SJSA1 (cell line): Measurements from ENCODE around the gene SQOR. TPM values are rescaled to one million over a fixed set of nuclear protein-coding genes. Genes with fewer than 3 reads are reported as not detected.

Experiments used
- DNase-seq, 2 experiments: peaks; one replicate each; pipeline ENCODE4 v3.0.0-alpha.2; 2015 to 2020; ENCODE audit warnings: low spot score in 2 of 2, low read depth in 1 of 2
- H3K27ac ChIP-seq: fragments of 250-450 bp; sonication (Bioruptor Pico); 2 replicates; pipeline ENCODE4 v1.5.1; 2020; ENCODE audit warnings: mild to moderate bottlenecking, moderate library complexity
- H3K27me3 ChIP-seq: fragments of 250-450 bp; sonication (Bioruptor Pico); replicated peaks from 2 replicates; pipeline ENCODE4 v1.5.1; 2020; ENCODE audit warnings: mild to moderate bottlenecking, moderate library complexity
- H3K36me3 ChIP-seq: fragments of 250-450 bp; sonication (Bioruptor Pico); 2 replicates; pipeline ENCODE4 v1.5.1; 2020; ENCODE audit warnings: mild to moderate bottlenecking
- H3K4me1 ChIP-seq: fragments of 250-450 bp; sonication (Bioruptor Pico); replicated peaks from 2 replicates; pipeline ENCODE4 v1.6.1; 2021; ENCODE audit warnings: mild to moderate bottlenecking
- H3K4me3 ChIP-seq: fragments of 250-450 bp; sonication (Bioruptor Pico); 2 replicates; pipeline ENCODE4 v1.5.1; 2020; ENCODE audit warnings: mild to moderate bottlenecking
- H3K9me3 ChIP-seq: fragments of 250-450 bp; sonication (Bioruptor Pico); replicated peaks from 2 replicates; pipeline ENCODE4 v1.5.1; 2020; ENCODE audit warnings: mild to moderate bottlenecking
- total RNA-seq: library from RNA; depleted of rRNA; stranded (reverse); fragments of >200 nt; shearing (Covaris generic); gene quantifications from 2 replicates; pipeline ENCODE4 v1.2.3, GENCODE V29; 2014

Gene SQOR
- total RNA-seq, 1 experiment from 2014 or later, result 4.7 TPM

- Histone ChIP-seq H3K27ac (no peak overlapping the region), H3K4me3 (no peak overlapping the region), H3K27me3 (no peaks in the 10 kb centered on the region), H3K36me3 (no peaks in the 10 kb centered on the region), H3K4me1 (no peaks in the 10 kb centered on the region), H3K9me3 (no peaks in the 10 kb centered on the region)
- DNase-seq, result no peak
These were observed 43.8 kb downstream of the SQOR start for GRCh38 chr15:45678459-45679178.

DNA sequence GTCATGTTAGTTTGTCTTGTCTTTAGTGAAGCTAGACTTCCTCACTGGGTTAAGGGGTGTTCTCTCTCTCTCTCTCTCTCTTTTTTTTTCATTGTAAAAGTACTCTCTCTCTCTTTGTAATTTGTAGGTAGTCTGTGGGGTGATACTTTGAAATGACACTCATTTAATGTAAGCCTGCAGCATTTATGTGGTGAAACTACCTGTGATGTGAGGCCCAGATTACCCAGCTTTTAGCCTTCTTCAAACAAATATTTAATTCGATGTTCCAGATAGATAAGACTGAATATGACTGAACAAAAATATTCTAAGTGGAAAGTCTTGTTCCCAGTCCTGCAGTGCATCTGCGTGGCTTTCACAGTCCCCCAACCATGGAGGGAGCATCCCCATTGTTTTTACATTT lies 49.7 kb downstream of the SQOR start:
- H3K27ac ChIP-seq, result no peak overlapping the region
- no peak for DNase-seq
- H3K4me3 ChIP-seq, result no peak overlapping the region
- H3K4me1 ChIP-seq, result no peaks in the 10 kb centered on the region
- no peaks in the 10 kb centered on the region for H3K9me3 ChIP-seq
- no peaks in the 10 kb centered on the region for H3K36me3 ChIP-seq
- H3K27me3 ChIP-seq, result no peaks in the 10 kb centered on the region

GRCh38 chr15:45689616-45690015 lies 54.8 kb downstream of the SQOR start:
- Histone ChIP-seq H3K27ac (no peak overlapping the region), H3K4me3 (no peak overlapping the region), H3K9me3 (no peaks in the 10 kb centered on the region), H3K4me1 (no peaks in the 10 kb centered on the region), H3K27me3 (no peaks in the 10 kb centered on the region), H3K36me3 (no peaks in the 10 kb centered on the region)
- no peak for DNase-seq

- H3K27ac ChIP-seq, result no peak overlapping the region
- H3K36me3 ChIP-seq, result no peaks in the 10 kb centered on the region
- H3K27me3 ChIP-seq, result no peaks in the 10 kb centered on the region
- H3K4me3 ChIP-seq, result no peak overlapping the region
- no peak for DNase-seq
- H3K4me1 ChIP-seq, result no peaks in the 10 kb centered on the region
- H3K9me3 ChIP-seq, result no peaks in the 10 kb centered on the region
These were observed 55.9 kb downstream of the SQOR start for GRCh38 chr15:45690581-45691260.

GRCh38 chr15:45701108-45701507 lies 66.3 kb downstream of the SQOR start:
- no peak overlapping the region for H3K27ac ChIP-seq
- peaks cover 10% of the 10 kb centered on the region for H3K4me1 ChIP-seq
- no peak for DNase-seq
- no peaks in the 10 kb centered on the region for H3K36me3 ChIP-seq
- H3K27me3 ChIP-seq, result 0 out of 2 replicates have a peak, but pooled peaks cover 3% of the 10 kb centered on the region
- H3K9me3 ChIP-seq, result no peaks in the 10 kb centered on the region
- H3K4me3 ChIP-seq, result no peak overlapping the region

DNA sequence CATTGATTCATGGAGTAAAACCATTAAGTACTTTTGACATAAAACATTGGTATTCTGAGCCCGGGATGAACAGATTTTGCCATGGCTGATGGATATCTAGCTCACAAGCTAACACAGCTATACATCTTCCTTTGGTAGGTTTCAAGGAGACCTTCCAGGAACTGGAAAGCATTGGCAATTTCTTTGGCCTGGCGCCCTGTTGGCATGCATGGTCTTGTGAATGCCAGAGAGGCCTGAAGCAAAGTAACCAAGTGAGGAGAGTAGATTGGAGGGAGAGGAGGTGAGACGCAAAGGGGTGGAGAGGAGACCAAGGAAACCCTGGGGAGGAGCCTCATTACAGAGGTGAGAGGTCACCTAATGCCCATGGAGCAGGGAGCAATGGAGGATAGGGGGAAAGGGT lies 67.2 kb downstream of the SQOR start:
- Histone ChIP-seq H3K36me3 (no peaks in the 10 kb centered on the region), H3K9me3 (no peaks in the 10 kb centered on the region), H3K4me3 (no peak overlapping the region), H3K27me3 (0 out of 2 replicates have a peak, but pooled peaks cover 3% of the 10 kb centered on the region), H3K27ac (no peak overlapping the region), H3K4me1 (peaks cover 10% of the 10 kb centered on the region)
- no peak for DNase-seq

DNA sequence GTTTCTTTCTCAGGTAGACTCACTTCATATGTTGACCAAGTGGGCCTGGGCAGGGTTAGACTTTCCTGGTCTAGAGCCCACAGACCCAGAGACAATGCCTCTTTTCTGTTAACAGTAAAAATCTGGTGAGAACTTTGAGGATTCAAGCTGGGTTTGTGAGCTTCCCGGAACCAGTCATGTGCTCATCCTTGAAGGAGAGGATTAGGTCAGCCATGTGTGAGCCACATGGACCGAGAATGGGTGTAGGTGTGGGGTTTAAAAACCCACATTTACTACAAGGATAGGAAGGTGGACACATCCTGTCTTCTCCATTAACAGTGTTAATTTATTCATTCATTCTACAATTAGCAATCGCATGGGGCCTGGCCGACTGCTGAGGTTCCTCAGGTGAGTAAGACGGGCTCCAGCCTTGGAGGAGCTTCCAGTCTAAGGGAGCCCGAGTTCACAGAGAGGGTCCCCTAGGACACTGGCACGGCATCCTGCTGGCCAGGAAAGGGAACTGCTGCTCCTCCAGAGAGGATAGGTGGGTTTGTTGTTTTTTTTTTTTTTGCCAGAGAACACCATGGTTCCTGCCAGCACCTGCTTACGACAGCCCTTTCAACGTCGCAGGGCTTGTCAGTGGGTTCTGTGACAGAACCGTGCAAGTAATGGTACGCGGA lies 69.0 kb downstream of the SQOR start:
- Histone ChIP-seq H3K36me3 (no peaks in the 10 kb centered on the region), H3K27ac (no peak overlapping the region), H3K27me3 (0 out of 2 replicates have a peak, but pooled peaks cover 3% of the 10 kb centered on the region), H3K4me3 (no peak overlapping the region), H3K4me1 (peaks cover 10% of the 10 kb centered on the region), H3K9me3 (no peaks in the 10 kb centered on the region)
- DNase-seq, result no peak

- DNase-seq, result no peak
- H3K9me3 ChIP-seq, result no peaks in the 10 kb centered on the region
- H3K36me3 ChIP-seq, result no peaks in the 10 kb centered on the region
- no peak overlapping the region for H3K27ac ChIP-seq
- H3K27me3 ChIP-seq, result 0 out of 2 replicates have a peak, but pooled peaks cover 3% of the 10 kb centered on the region
- H3K4me1 ChIP-seq, result peaks cover 10% of the 10 kb centered on the region
- H3K4me3 ChIP-seq, result peak overlapping the region; percentile 34
These were observed 69.8 kb downstream of the SQOR start for GRCh38 chr15:45704329-45705249.

GRCh38 chr15:45705510-45706473 lies 71.0 kb downstream of the SQOR start:
- H3K4me3 ChIP-seq, result peak overlapping the region; percentile 34
- H3K27ac ChIP-seq, result no peak overlapping the region; the same call in 1 of the 2 replicates
- H3K36me3 ChIP-seq, result no peaks in the 10 kb centered on the region
- H3K9me3 ChIP-seq, result no peaks in the 10 kb centered on the region
- peak; percentile 69 to 77 for DNase-seq
- peaks cover 10% of the 10 kb centered on the region for H3K4me1 ChIP-seq
- 0 out of 2 replicates have a peak, but pooled peaks cover 3% of the 10 kb centered on the region for H3K27me3 ChIP-seq

DNA sequence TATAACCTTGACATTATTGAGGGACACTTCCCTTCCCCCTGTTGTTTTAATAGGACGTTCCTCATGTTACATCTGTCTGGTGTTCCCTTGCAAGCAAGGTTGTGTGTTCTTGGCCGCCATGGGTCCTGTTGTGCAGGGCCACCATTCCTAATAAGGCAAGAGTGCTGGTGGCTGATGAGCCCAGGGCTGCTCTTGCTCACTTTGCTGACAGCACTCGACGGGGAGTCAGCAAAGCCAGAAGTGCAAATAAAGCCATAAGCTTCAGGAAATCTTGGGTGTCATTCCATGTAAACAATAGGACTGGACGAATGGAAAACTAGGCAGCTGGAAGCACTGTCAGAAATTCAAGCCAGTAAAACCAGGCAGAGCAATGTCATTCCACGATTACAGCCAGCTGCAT lies 75.8 kb downstream of the SQOR start:
- no peaks in the 10 kb centered on the region for H3K9me3 ChIP-seq
- H3K4me1 ChIP-seq, result peaks cover 5% of the 10 kb centered on the region

DNA sequence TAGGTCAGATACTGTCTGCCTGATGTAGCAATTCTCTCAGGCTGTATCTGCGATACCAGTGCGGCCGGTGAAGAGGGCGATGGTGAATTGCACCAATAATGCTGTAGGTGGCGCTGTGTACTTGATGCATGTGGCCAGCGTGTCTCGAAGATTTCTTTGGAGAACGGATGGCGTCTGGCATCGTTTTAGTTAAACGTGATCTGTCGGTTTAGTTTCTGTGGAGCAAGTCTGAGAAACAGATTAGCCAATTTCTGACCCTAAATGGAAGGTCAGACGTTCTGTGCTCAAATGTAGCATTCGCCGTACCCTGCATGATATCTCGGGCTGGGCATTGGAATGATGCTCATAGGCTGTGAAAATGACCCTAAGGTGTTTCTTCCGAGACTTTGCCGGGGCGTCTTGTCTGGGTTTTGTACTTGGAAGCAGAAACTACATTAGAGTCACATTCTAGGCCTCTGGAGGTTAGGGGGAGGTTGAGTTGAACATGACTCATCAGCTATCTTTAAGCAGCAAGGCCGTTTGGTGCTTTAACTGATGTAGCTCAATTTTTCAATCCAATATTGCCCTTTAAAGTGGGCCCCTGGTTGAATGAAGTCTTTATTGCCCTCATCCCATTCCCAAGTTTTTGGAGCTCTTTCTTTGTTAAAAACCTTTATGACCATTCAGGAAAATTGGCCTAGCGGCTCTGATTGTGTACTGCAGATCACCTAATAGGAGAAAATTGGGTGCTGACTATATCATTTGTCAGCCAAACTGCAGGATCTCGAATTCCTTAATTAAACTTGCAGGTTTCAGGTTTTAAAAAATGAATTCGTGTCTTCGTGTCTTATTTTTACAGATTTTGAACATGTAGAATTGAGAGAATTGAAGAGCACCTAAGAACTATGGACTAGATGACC lies 80.0 kb downstream of the SQOR start:
- Histone ChIP-seq H3K9me3 (no peaks in the 10 kb centered on the region), H3K36me3 (no peaks in the 10 kb centered on the region), H3K4me1 (no peaks in the 10 kb centered on the region), H3K27me3 (no peaks in the 10 kb centered on the region), H3K27ac (no peak overlapping the region), H3K4me3 (no peak overlapping the region)
- DNase-seq, result peak; percentile 35 to 53

More for the DNA sequence above, 75.8 kb downstream of the SQOR start:
- no peak for DNase-seq
- Histone ChIP-seq H3K4me3 (no peak overlapping the region), H3K27ac (no peak overlapping the region), H3K36me3 (no peaks in the 10 kb centered on the region), H3K27me3 (no peaks in the 10 kb centered on the region)

DNA sequence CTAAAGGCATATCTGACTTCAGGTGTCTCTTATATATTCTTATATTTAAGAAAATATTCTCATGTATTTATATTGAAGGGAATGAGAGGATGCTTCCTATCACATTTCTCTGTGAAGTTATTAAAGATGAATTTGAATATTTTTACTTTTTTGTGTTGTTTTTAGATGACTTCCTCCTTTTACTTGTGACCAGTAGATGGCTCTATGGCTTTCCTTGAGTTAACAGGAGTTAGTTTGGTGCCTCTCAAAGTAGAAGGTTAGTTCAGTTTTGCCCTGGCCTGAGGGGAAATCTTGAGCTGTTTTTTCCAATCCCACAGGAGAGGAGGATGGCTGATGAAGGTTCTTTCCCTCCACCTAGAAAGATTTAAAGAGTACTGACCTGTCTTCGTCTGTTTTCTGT lies 80.7 kb downstream of the SQOR start:
- Histone ChIP-seq H3K36me3 (no peaks in the 10 kb centered on the region), H3K4me1 (no peaks in the 10 kb centered on the region), H3K27ac (no peak overlapping the region), H3K4me3 (no peak overlapping the region), H3K9me3 (no peaks in the 10 kb centered on the region), H3K27me3 (no peaks in the 10 kb centered on the region)
- no peak for DNase-seq
